ENCODE data around the gene ACTL6B.

ACTL6B gene

GRCh38 chr7:100683659-100684533 lies 27.6 kb upstream of the ACTL6B start:
- no peak for DNase-seq

GRCh38 chr7:100682991-100683658 lies 26.9 kb upstream of the ACTL6B start:
- no peak for DNase-seq

- no peak for DNase-seq
Measured at GRCh38 chr7:100682228-100682741, 26.0 kb upstream of the ACTL6B start.

- DNase-seq, result no peak
Measured at GRCh38 chr7:100681491-100682227, 25.4 kb upstream of the ACTL6B start.

GRCh38 chr7:100680576-100681271 lies 24.5 kb upstream of the ACTL6B start:
- DNase-seq, result no peak

GRCh38 chr7:100679927-100680575 lies 23.8 kb upstream of the ACTL6B start:
- no peak for DNase-seq

GRCh38 chr7:100679129-100679926 lies 23.1 kb upstream of the ACTL6B start:
- DNase-seq, result no peak

GRCh38 chr7:100678291-100678984 lies 22.2 kb upstream of the ACTL6B start:
- no peak for DNase-seq

- DNase-seq, result no peak
Measured at GRCh38 chr7:100677308-100678267, 21.3 kb upstream of the ACTL6B start.

- no peak for DNase-seq
Measured at GRCh38 chr7:100676501-100677306, 20.5 kb upstream of the ACTL6B start.

- peak; percentile 8 for DNase-seq
Measured at GRCh38 chr7:100675581-100676350, 19.5 kb upstream of the ACTL6B start.

- DNase-seq, result no peak
Measured at GRCh38 chr7:100675105-100675451, 18.8 kb upstream of the ACTL6B start.

- no peak for DNase-seq
Measured at GRCh38 chr7:100674411-100675104, 18.3 kb upstream of the ACTL6B start.

- no peak for DNase-seq
Measured at GRCh38 chr7:100673942-100674410, 17.7 kb upstream of the ACTL6B start.

GRCh38 chr7:100673302-100673941 lies 17.2 kb upstream of the ACTL6B start, which contains the start of gene GNB2:
GNB2 (plus strand) TSS chr7:100673740; CDS start chr7:100676266, 2,526 bp downstream.
- peak; percentile 91 for DNase-seq
